Activated T-cell treated with anti-CD3 and anti-CD28 coated beads, Interleukin-2, amount 50 U/mL, for 48 hours (primary cell): ENCODE data around the gene RNASE11.
"Not testable (repeated sequence)": the region's sequence is repeated elsewhere in the genome, so short reads cannot be mapped to it uniquely, and the experiment has no call there.

Experiments used
- DNase-seq, 2 experiments: peaks; one replicate each; pipeline ENCODE4 v3.0.0-alpha.2; 2020

RNASE11 gene

GRCh38 chr14:20578784-20579502 is 8.9 kb downstream of the RNASE11 start:
- no peak for DNase-seq

GRCh38 chr14:20578325-20578724 is 9.5 kb downstream of the RNASE11 start:
- DNase-seq, result no peak

- not testable (repeated sequence) for DNase-seq
Observed at GRCh38 chr14:20572382-20572990, 15.3 kb downstream of the RNASE11 start.

- DNase-seq, result not testable (repeated sequence)
Observed at GRCh38 chr14:20570720-20571119, 17.1 kb downstream of the RNASE11 start.

- DNase-seq, result not testable (repeated sequence)
Observed at GRCh38 chr14:20569865-20570264, 17.9 kb downstream of the RNASE11 start.

- DNase-seq, result no peak
Observed at GRCh38 chr14:20569066-20569465, 18.7 kb downstream of the RNASE11 start.

- DNase-seq, result no peak
Observed at GRCh38 chr14:20568393-20568792, 19.4 kb downstream of the RNASE11 start.

GRCh38 chr14:20567199-20567598 is 20.6 kb downstream of the RNASE11 start:
- DNase-seq, result not testable (repeated sequence)

- no peak for DNase-seq
Observed at GRCh38 chr14:20564501-20564997, 23.3 kb downstream of the RNASE11 start.

GRCh38 chr14:20563971-20564370 is 23.8 kb downstream of the RNASE11 start:
- DNase-seq, result no peak

GRCh38 chr14:20560961-20561360 is 26.8 kb downstream of the RNASE11 start, which contains the start of gene RNASE9:
Gene RNASE9 (minus strand): TSS chr14:20561047.
- no peak for DNase-seq

- DNase-seq, result no peak
Observed at GRCh38 chr14:20559461-20559904, 28.3 kb downstream of the RNASE11 start.

GRCh38 chr14:20557212-20557542 is 30.6 kb downstream of the RNASE11 start:
- no peak for DNase-seq

GRCh38 chr14:20556500-20557211 is 31.1 kb downstream of the RNASE11 start:
- no peak for DNase-seq

GRCh38 chr14:20555845-20556244 is 32.0 kb downstream of the RNASE11 start:
- no peak for DNase-seq

GRCh38 chr14:20553024-20553423 is 34.8 kb downstream of the RNASE11 start:
- no peak for DNase-seq

GRCh38 chr14:20551606-20552005 is 36.2 kb downstream of the RNASE11 start:
- DNase-seq, result no peak

GRCh38 chr14:20550926-20551325 is 36.9 kb downstream of the RNASE11 start:
- DNase-seq, result no peak

- no peak for DNase-seq
Observed at GRCh38 chr14:20548414-20549158, 39.2 kb downstream of the RNASE11 start.

- DNase-seq, result no peak
Observed at GRCh38 chr14:20546877-20547276, 40.9 kb downstream of the RNASE11 start.

- DNase-seq, result no peak
Observed at GRCh38 chr14:20539906-20540305, 47.9 kb downstream of the RNASE11 start.
